Measurements from ENCODE around the gene RAPGEF4. TPM values are rescaled to one million over a fixed set of nuclear protein-coding genes. Genes with fewer than 3 reads are reported as not detected.

RAPGEF4 gene
- total and polyA plus RNA-seq, 9 of the 15 experiments (the other 6 are each of a cell fraction or from before 2014, with no cell fraction given): 0.04 to 0.33 (median 0.13) TPM; not detected in 6

DNA sequence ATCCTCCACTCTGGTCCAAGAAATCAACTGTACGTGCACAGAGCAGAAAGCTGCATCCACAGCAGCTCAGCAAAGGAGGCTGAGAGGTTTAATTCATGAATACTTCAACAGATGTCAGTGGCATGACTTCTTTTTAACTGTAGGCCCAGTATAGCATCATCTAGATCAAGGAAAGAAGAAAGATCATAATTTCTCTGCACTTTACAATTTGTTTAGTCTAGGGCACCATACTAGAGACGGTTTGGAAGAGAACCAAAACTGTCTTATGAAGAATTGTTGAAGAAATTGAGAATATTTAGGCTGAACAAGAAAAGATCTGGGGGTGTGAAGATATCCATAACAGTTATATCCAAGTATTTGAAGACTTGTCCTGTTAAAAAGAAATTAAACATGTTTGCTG lies 309.5 kb downstream of the RAPGEF4 start:
- ChIA-PET POLR2A (interaction anchor here (0.8 to 0.9 kb wide), 2 partner anchors 8 to 50 kb away, joined by 3 read pairs; no protein-coding TSS in a partner anchor), CTCF (ENCODE audit: low intra/inter-chr PET ratio) (no interaction called here)
- 22% methylated on average over 2 of the region's 2 CpGs for WGBS (ENCODE audit: insufficient coverage, low coverage, missing lambda C conversion rate)
- H3K36me3 ChIP-seq (ENCODE audit: control insufficient read depth, insufficient read depth, low read length): no peaks in the 10 kb centered on the region
- no peaks in the 10 kb centered on the region for H3K79me2 ChIP-seq (ENCODE audit: control insufficient read depth, insufficient read depth, low read length)
- H4K20me1 ChIP-seq (replicated peaks; ENCODE audit: control insufficient read depth, insufficient read depth, low read length): no peaks in the 10 kb centered on the region
- H3K4me3 ChIP-seq: no peak overlapping the region
- ATAC-seq (no peak), DNase-seq (ENCODE audit: extremely low read depth in 1 of 4, low spot score in 3 of 4) (no peak), FAIRE-seq (no peak)
- no peak overlapping the region for H3K27ac ChIP-seq (ENCODE audit: extremely low read depth, low read depth, low read length)
- peaks cover 2 to 3% of the 10 kb centered on the region in 2 experiments; a peak in 3 of 5 replicates for H3K27me3 ChIP-seq (ENCODE audit: control insufficient read depth in 2 of 2, insufficient read depth in 2 of 2, low read length in 2 of 2)
- in situ Hi-C loops (cut with MboI) (no loop called here), intact Hi-C loops (cut with micrococcal nuclease) (no loop called here)
- TF ChIP-seq, protein P1, sequence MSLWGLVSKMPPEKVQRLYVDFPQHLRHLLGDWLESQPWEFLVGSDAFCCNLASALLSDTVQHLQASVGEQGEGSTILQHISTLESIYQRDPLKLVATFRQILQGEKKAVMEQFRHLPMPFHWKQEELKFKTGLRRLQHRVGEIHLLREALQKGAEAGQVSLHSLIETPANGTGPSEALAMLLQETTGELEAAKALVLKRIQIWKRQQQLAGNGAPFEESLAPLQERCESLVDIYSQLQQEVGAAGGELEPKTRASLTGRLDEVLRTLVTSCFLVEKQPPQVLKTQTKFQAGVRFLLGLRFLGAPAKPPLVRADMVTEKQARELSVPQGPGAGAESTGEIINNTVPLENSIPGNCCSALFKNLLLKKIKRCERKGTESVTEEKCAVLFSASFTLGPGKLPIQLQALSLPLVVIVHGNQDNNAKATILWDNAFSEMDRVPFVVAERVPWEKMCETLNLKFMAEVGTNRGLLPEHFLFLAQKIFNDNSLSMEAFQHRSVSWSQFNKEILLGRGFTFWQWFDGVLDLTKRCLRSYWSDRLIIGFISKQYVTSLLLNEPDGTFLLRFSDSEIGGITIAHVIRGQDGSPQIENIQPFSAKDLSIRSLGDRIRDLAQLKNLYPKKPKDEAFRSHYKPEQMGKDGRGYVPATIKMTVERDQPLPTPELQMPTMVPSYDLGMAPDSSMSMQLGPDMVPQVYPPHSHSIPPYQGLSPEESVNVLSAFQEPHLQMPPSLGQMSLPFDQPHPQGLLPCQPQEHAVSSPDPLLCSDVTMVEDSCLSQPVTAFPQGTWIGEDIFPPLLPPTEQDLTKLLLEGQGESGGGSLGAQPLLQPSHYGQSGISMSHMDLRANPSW (CRISPR knock-in tag; IDR thresholded peaks at IDR 0.05): no peak
- TF ChIP-seq, protein P2, sequence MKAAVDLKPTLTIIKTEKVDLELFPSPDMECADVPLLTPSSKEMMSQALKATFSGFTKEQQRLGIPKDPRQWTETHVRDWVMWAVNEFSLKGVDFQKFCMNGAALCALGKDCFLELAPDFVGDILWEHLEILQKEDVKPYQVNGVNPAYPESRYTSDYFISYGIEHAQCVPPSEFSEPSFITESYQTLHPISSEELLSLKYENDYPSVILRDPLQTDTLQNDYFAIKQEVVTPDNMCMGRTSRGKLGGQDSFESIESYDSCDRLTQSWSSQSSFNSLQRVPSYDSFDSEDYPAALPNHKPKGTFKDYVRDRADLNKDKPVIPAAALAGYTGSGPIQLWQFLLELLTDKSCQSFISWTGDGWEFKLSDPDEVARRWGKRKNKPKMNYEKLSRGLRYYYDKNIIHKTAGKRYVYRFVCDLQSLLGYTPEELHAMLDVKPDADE (conservative IDR thresholded peaks at IDR 0.05; ENCODE audit: control insufficient read depth, low read depth, low read length): no peak
- no peak for TF ChIP-seq TOE1 (IDR thresholded peaks at IDR 0.05; ENCODE audit: borderline replicate concordance)
- no peak for TF ChIP-seq TOE1 (CRISPR knock-in tag; IDR thresholded peaks at IDR 0.05; ENCODE audit: borderline replicate concordance, low read depth)
- TF ChIP-seq NCOA4 (IDR thresholded peaks at IDR 0.05; ENCODE audit: partially characterized antibody): no peak
- TF ChIP-seq POLR2AphosphoS5 (IDR thresholded peaks at IDR 0.05; ENCODE audit: control insufficient read depth, insufficient read depth, low read depth, low read length): no peak
- TF ChIP-seq SREBF2 (CRISPR knock-in tag; IDR thresholded peaks at IDR 0.05): no peak
- no peak for TF ChIP-seq HNRNPLL (IDR thresholded peaks at IDR 0.05; ENCODE audit: low read depth, low read length, poor library complexity, severe bottlenecking)
- no peak for TF ChIP-seq CSDE1 (IDR thresholded peaks at IDR 0.05)
- TF ChIP-seq, protein P3, sequence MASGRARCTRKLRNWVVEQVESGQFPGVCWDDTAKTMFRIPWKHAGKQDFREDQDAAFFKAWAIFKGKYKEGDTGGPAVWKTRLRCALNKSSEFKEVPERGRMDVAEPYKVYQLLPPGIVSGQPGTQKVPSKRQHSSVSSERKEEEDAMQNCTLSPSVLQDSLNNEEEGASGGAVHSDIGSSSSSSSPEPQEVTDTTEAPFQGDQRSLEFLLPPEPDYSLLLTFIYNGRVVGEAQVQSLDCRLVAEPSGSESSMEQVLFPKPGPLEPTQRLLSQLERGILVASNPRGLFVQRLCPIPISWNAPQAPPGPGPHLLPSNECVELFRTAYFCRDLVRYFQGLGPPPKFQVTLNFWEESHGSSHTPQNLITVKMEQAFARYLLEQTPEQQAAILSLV (tag; IDR thresholded peaks at IDR 0.05): no peak
- TF ChIP-seq WHSC1 (IDR thresholded peaks at IDR 0.05; ENCODE audit: low read length): no peak
- no peak for TF ChIP-seq KDM1A (IDR thresholded peaks at IDR 0.05)
- no peak for TF ChIP-seq ZBTB7A (IDR thresholded peaks at IDR 0.05; ENCODE audit: borderline replicate concordance, control insufficient read depth, low read depth, low read length)
- TF ChIP-seq KLF13 (tag; IDR thresholded peaks at IDR 0.05; ENCODE audit: borderline replicate concordance, low read depth): no peak
- no peak for TF ChIP-seq ZNF408 (CRISPR knock-in tag; IDR thresholded peaks at IDR 0.05; ENCODE audit: low read depth)
- TF ChIP-seq, protein P4, sequence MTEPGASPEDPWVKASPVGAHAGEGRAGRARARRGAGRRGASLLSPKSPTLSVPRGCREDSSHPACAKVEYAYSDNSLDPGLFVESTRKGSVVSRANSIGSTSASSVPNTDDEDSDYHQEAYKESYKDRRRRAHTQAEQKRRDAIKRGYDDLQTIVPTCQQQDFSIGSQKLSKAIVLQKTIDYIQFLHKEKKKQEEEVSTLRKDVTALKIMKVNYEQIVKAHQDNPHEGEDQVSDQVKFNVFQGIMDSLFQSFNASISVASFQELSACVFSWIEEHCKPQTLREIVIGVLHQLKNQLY (CRISPR knock-in tag; conservative IDR thresholded peaks at IDR 0.05): no peak
- H3K4me2 ChIP-seq (ENCODE audit: insufficient read depth, low read length): no peak overlapping the region
- no peak overlapping the region for H2AFZ ChIP-seq (ENCODE audit: low read depth, low read length)
- no peaks in the 10 kb centered on the region for H3K9me3 ChIP-seq (replicated peaks; ENCODE audit: control insufficient read depth, insufficient read depth, low read depth, low read length)
- no peaks in the 10 kb centered on the region for H3K9me1 ChIP-seq (ENCODE audit: control insufficient read depth, insufficient read depth, low read length)
- BruUV-seq (replicated peaks): no TSS peak
- no peaks in the 10 kb centered on the region; a peak in 2 of 5 replicates for H3K4me1 ChIP-seq (replicated peaks in 1 of 2; ENCODE audit: control insufficient read depth in 2 of 2, insufficient read depth in 2 of 2, low read length in 2 of 2)
- H3K9ac ChIP-seq (ENCODE audit: insufficient read depth in 1 of 2, low read depth in 2 of 2, low read length in 2 of 2): no peak overlapping the region

All from K562 (cell line).